ENCODE measurements around the gene DCAF15.
"Not testable (repeated sequence)": the region's sequence is repeated elsewhere in the genome, so short reads cannot be mapped to it uniquely, and the experiment has no call there.

Gene DCAF15

GRCh38 chr19:13959962-13960862 is 7.9 kb downstream of the DCAF15 start:
- peak; percentile 81 for DNase-seq (ENCODE audit: low spot score)

GRCh38 chr19:13960863-13961784 is 8.8 kb downstream of the DCAF15 start:
- no peak for DNase-seq (ENCODE audit: low spot score)

GRCh38 chr19:13961826-13962698 is 9.8 kb downstream of the DCAF15 start:
- peak; percentile 85 for DNase-seq (ENCODE audit: low spot score)

- peak; percentile 62 for DNase-seq (ENCODE audit: low spot score)
Measured at GRCh38 chr19:13962699-13963602, 10.6 kb downstream of the DCAF15 start.

- DNase-seq (ENCODE audit: low spot score): no peak
Measured at GRCh38 chr19:13963603-13964105, 11.3 kb downstream of the DCAF15 start.

GRCh38 chr19:13964776-13965175 is 12.5 kb downstream of the DCAF15 start:
- DNase-seq (ENCODE audit: low spot score): no peak

GRCh38 chr19:13965377-13965896 is 13.1 kb downstream of the DCAF15 start:
- DNase-seq (ENCODE audit: low spot score): no peak

GRCh38 chr19:13965926-13966683 is 13.8 kb downstream of the DCAF15 start:
- DNase-seq (ENCODE audit: low spot score): no peak

- DNase-seq (ENCODE audit: low spot score): no peak
Measured at GRCh38 chr19:13966684-13967128, 14.4 kb downstream of the DCAF15 start.

- DNase-seq (ENCODE audit: low spot score): not testable (repeated sequence)
Measured at GRCh38 chr19:13967206-13967605, 14.9 kb downstream of the DCAF15 start.

GRCh38 chr19:13968383-13968935 is 16.1 kb downstream of the DCAF15 start:
- DNase-seq (ENCODE audit: low spot score): no peak

GRCh38 chr19:13968999-13969398 is 16.7 kb downstream of the DCAF15 start:
- DNase-seq (ENCODE audit: low spot score): no peak

- DNase-seq (ENCODE audit: low spot score): no peak
Measured at GRCh38 chr19:13969897-13970296, 17.6 kb downstream of the DCAF15 start.

- not testable (repeated sequence) for DNase-seq (ENCODE audit: low spot score)
Measured at GRCh38 chr19:13971868-13972267, 19.6 kb downstream of the DCAF15 start.

- DNase-seq (ENCODE audit: low spot score): no peak
Measured at GRCh38 chr19:13972368-13973155, 20.3 kb downstream of the DCAF15 start.

GRCh38 chr19:13973479-13973878 is 21.2 kb downstream of the DCAF15 start:
- not testable (repeated sequence) for DNase-seq (ENCODE audit: low spot score)

GRCh38 chr19:13974073-13974472 is 21.8 kb downstream of the DCAF15 start:
- peak; percentile 93 for DNase-seq (ENCODE audit: low spot score)

GRCh38 chr19:13975870-13976269 is 23.6 kb downstream of the DCAF15 start:
- no peak for DNase-seq (ENCODE audit: low spot score)
